A549 (cell line): ENCODE measurements around the gene RNMT. TPM values are rescaled to one million over a fixed set of nuclear protein-coding genes. Genes with fewer than 3 reads are reported as not detected.

Source experiments
- ATAC-seq, 2 experiments: fragments of 200-7000 bp in 1 of 2; fragments of >200 bp in 1 of 2; cut with Nextera tagmentation in 1 of 2; cut with Tn5 transposase in 1 of 2; 3 replicates each; pipeline versions ENCODE4 v1.8.0 to v1.9.1; 2018 to 2020; ENCODE audit warnings: mild to moderate bottlenecking in 1 of 2, moderate library complexity in 1 of 2
- CTCF ChIA-PET: fragments of 300-600 bp; sonication (Branson Sonifier 250); formaldehyde crosslinking; extraction: SDS; loops from one replicate; lab custom pipeline; 2021; ENCODE audit warnings: antibody characterized with exemption, inconsistent platforms; lab: Yijun Ruan, JAX
- POLR2A ChIA-PET: fragments of 350-600 bp; formaldehyde crosslinking; extraction: SDS; loops from one replicate; lab custom pipeline; 2021; ENCODE audit warnings: antibody characterized with exemption, inconsistent platforms; lab: Yijun Ruan, JAX
- DNase-seq, 2 experiments: peaks; one replicate each; pipeline versions ENCODE4 v3.0.0 to v3.0.0-alpha.2; 2011 to 2016; ENCODE audit warnings: low read depth in 1 of 2, low spot score in 1 of 2
- FAIRE-seq: peaks from 2 replicates; lab custom pipeline; 2011; peaks lifted over from hg19 to GRCh38; lab: Jason Lieb, UNC
- H3K27ac ChIP-seq, 2 experiments: fragments of >200 bp; sonication (Bioruptor Twin); formaldehyde crosslinking; 3 replicates each; pipeline ENCODE4 v1.5.1; 2016 to 2017
- H3K4me1 ChIP-seq: fragments of >200 bp; sonication (Bioruptor Twin); formaldehyde crosslinking; 3 replicates; pipeline ENCODE4 v1.6.1; 2016
- H3K4me2 ChIP-seq: fragments of >200 bp; sonication (Bioruptor Twin); formaldehyde crosslinking; 3 replicates; pipeline ENCODE4 v1.6.1; 2016
- H3K4me3 ChIP-seq: fragments of >200 bp; sonication (Bioruptor Twin); formaldehyde crosslinking; 3 replicates; pipeline ENCODE4 v1.5.1; 2016
- H3K9me3 ChIP-seq: fragments of >200 bp; sonication (Bioruptor Twin); formaldehyde crosslinking; 3 replicates; pipeline ENCODE4 v1.6.1; 2016
- BHLHE40 ChIP-seq: IDR thresholded peaks from 2 replicates; pipeline ENCODE4 v1.6.1; 2012; ENCODE audit warnings: low read depth, low read length, inconsistent platforms
- CBX8 ChIP-seq: fragments of 200-600 bp; sonication (generic); IDR thresholded peaks from 2 replicates; pipeline ENCODE4 v1.6.1; 2016
- EHF ChIP-seq: fragments of 250-450 bp; sonication (Bioruptor Pico); IDR thresholded peaks from 2 replicates; pipeline ENCODE4 v1.5.0; 2020; ENCODE audit warnings: mild to moderate bottlenecking
- EHMT2 ChIP-seq: fragments of 200-600 bp; sonication (generic); IDR thresholded peaks from 2 replicates; pipeline ENCODE4 v1.6.1; 2016; ENCODE audit warnings: antibody characterized with exemption, low read depth, mild to moderate bottlenecking, moderate library complexity
- EP300 ChIP-seq, 2 experiments: fragments of >200 bp; sonication (Bioruptor Twin); formaldehyde crosslinking; IDR thresholded peaks; 2 replicates in 1 of 2; 3 replicates in 1 of 2; pipeline ENCODE4 v1.6.1; 2016 to 2017
- ESRRA ChIP-seq: fragments of 150-350 bp; IDR thresholded peaks from 2 replicates; pipeline ENCODE4 v1.6.1; 2014; ENCODE audit warnings: mild to moderate bottlenecking, low read length, borderline replicate concordance
- FOSB ChIP-seq: fragments of 250-450 bp; sonication (Bioruptor Pico); IDR thresholded peaks from 2 replicates; pipeline ENCODE4 v1.5.0; 2020; ENCODE audit warnings: mild to moderate bottlenecking, moderate library complexity
- HDAC2 ChIP-seq: fragments of 200-600 bp; sonication (generic); IDR thresholded peaks from 2 replicates; pipeline ENCODE4 v1.6.1; 2016
- KDM1A ChIP-seq: fragments of 200-600 bp; sonication (generic); IDR thresholded peaks from 2 replicates; pipeline ENCODE4 v1.6.1; 2016; ENCODE audit warnings: low read depth, mild to moderate bottlenecking
- NFE2L2 ChIP-seq: fragments of 150-350 bp; conservative IDR thresholded peaks from 2 replicates; pipeline ENCODE4 v1.6.1; 2014; ENCODE audit warnings: low read length
- POLR2AphosphoS2 ChIP-seq: conservative IDR thresholded peaks from 2 replicates; pipeline ENCODE4 v1.6.1; 2012; ENCODE audit warnings: low read length, improper control_type of control experiment, inconsistent platforms
- RAD21 ChIP-seq, 2 experiments: fragments of >200 bp in 1 of 2; sonication (Bioruptor Twin) in 1 of 2; formaldehyde crosslinking in 1 of 2; IDR thresholded peaks in 1 of 2; conservative IDR thresholded peaks in 1 of 2; 2 replicates in 1 of 2; 3 replicates in 1 of 2; pipeline ENCODE4 v1.6.1; 2012 to 2018; ENCODE audit warnings: inconsistent platforms in 1 of 2
- RCOR1 ChIP-seq: fragments of 150-350 bp; IDR thresholded peaks from 2 replicates; pipeline ENCODE4 v1.6.1; 2014; ENCODE audit warnings: antibody characterized with exemption, low read length, low read depth
- SMC3 ChIP-seq: fragments of >200 bp; sonication (Bioruptor Twin); formaldehyde crosslinking; IDR thresholded peaks from 3 replicates; pipeline ENCODE4 v1.6.1; 2018; ENCODE audit warnings: inconsistent platforms
- TP53 ChIP-seq: fragments of 250-450 bp; sonication (Bioruptor Pico); IDR thresholded peaks from 2 replicates; pipeline ENCODE4 v1.5.0; 2021; ENCODE audit warnings: mild to moderate bottlenecking, moderate library complexity
- ZC3H11A ChIP-seq: fragments of 450-650 bp; IDR thresholded peaks from 2 replicates; pipeline ENCODE4 v1.6.1; 2014; ENCODE audit warnings: antibody characterized with exemption, mild to moderate bottlenecking
- WGBS: methylation state at CpG from one replicate; pipeline ENCODE4 v1.1.6; 2017; ENCODE audit errors: missing lambda C conversion rate; 5-methylcytosine and 5-hydroxymethylcytosine counted together
- polyA plus RNA-seq, 4 experiments: library from polyadenylated mRNA; depleted of rRNA in 3 of 4; stranded (reverse); fragments of >200 nt; fragmentation: RNase III in 1 of 4; extraction: RNeasy Plus Mini Kit Qiagen cat#74134 plus additional on column Dnase treatment in 1 of 4; gene quantifications; 2 replicates in 3 of 4; 3 replicates in 1 of 4; pipeline ENCODE4 v1.2.3, GENCODE V29; 2011 to 2017
- TF ChIP-seq, protein P1 (sequence below): fragments of >200 bp; sonication (Bioruptor Twin); formaldehyde crosslinking; IDR thresholded peaks from 3 replicates; pipeline ENCODE4 v1.5.1; 2016
- TF ChIP-seq, protein P2 (sequence below): IDR thresholded peaks from 2 replicates; pipeline ENCODE4 v1.6.1; 2012; ENCODE audit warnings: low read depth, borderline replicate concordance
- TF ChIP-seq, protein P3 (sequence below): IDR thresholded peaks from 2 replicates; pipeline ENCODE4 v1.6.1; 2012

RNMT gene
- polyA plus RNA-seq, 2 of the 4 experiments (the other 2 are of a cell fraction), result 16.7 to 25.5 TPM

DNA sequence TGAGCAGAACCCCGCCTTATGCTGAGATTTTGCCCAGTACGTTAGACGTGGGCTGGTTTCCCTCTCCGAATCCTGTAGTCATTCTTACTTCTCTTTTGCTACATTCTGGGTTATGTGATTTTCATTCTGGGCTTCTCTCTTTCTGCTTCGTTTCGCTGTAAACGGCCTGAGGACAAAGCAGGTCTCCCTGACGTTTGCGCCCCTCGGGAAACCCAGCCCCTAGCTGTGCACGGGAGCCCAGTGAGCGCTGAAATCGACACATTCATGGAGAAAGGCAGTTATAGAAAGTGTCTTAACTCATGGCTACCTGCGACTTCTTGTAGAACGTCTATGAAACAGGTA, 74.8 kb downstream of the RNMT start:
- no peak for FAIRE-seq
- 7% methylated on average over 15 of the region's 15 CpGs for WGBS
- CTCF ChIA-PET, result interaction anchor here (0.6 to 3.5 kb wide), 7 partner anchors 11 to 243 kb away, joined by 3 to 20 read pairs (median 4); no protein-coding TSS in a partner anchor
- TF ChIP-seq, protein P1, sequence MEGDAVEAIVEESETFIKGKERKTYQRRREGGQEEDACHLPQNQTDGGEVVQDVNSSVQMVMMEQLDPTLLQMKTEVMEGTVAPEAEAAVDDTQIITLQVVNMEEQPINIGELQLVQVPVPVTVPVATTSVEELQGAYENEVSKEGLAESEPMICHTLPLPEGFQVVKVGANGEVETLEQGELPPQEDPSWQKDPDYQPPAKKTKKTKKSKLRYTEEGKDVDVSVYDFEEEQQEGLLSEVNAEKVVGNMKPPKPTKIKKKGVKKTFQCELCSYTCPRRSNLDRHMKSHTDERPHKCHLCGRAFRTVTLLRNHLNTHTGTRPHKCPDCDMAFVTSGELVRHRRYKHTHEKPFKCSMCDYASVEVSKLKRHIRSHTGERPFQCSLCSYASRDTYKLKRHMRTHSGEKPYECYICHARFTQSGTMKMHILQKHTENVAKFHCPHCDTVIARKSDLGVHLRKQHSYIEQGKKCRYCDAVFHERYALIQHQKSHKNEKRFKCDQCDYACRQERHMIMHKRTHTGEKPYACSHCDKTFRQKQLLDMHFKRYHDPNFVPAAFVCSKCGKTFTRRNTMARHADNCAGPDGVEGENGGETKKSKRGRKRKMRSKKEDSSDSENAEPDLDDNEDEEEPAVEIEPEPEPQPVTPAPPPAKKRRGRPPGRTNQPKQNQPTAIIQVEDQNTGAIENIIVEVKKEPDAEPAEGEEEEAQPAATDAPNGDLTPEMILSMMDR, result 0 out of 3 replicates have a peak, but pooled peaks have one; percentile 7
- TF ChIP-seq, protein P2, sequence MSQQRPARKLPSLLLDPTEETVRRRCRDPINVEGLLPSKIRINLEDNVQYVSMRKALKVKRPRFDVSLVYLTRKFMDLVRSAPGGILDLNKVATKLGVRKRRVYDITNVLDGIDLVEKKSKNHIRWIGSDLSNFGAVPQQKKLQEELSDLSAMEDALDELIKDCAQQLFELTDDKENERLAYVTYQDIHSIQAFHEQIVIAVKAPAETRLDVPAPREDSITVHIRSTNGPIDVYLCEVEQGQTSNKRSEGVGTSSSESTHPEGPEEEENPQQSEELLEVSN, result no peak
- TF ChIP-seq, all 56 proteins: peak for 1
- Histone ChIP-seq H3K27ac (no peak overlapping the region), H3K4me3 (peak overlapping the region; percentile 39), H3K4me1 (peaks cover 6% of the 10 kb centered on the region; the same call in 1 of the 3 replicates), H3K9me3 (no peaks in the 10 kb centered on the region), H3K4me2 (peak overlapping the region; percentile 80)
- no peak for DNase-seq
- POLR2A ChIA-PET, result no interaction called here
- peak; percentile 37 to 66; a peak in 4 of 6 replicates for ATAC-seq

DNA sequence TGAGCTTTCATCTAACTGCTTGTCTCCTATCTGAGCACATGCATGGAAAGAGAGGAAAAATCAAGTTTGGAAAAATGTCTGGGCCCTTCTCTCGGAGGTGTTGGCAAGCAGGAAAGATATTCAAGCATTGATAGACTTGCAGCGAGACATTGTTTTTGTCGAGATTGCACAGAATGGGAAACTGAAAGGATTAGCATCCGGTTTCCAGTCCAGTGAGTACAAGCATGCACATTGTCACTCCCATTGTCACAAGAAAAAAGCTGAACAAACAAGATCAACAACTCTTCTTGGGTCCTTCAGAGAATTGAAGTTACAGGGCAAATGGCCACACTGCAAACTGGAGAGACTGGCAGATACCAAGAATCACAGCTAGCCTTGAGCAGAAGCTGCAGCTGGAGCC, 77.8 kb downstream of the RNMT start:
- TF ChIP-seq ESRRA, result no peak
- TF ChIP-seq SMC3, result no peak
- no peak for TF ChIP-seq RAD21 (conservative IDR thresholded peaks at IDR 0.05 in 1 of 2, IDR thresholded peaks at IDR 0.05 in 1 of 2)
- TF ChIP-seq NFE2L2, result no peak
- no peak for TF ChIP-seq TP53
- Histone ChIP-seq H3K27ac (no peak overlapping the region), H3K4me2 (no peak overlapping the region), H3K4me1 (no peaks in the 10 kb centered on the region), H3K4me3 (no peak overlapping the region), H3K9me3 (no peaks in the 10 kb centered on the region)
- CTCF ChIA-PET, result interaction anchor here (2.0 kb wide), 1 partner anchor 9 kb away, joined by 10 read pairs; no protein-coding TSS in a partner anchor
- FAIRE-seq, result no peak
- no peak for ATAC-seq
- DNase-seq, result no peak
- WGBS, result 52% methylated on average over 4 of the region's 4 CpGs
- POLR2A ChIA-PET, result no interaction called here

DNA sequence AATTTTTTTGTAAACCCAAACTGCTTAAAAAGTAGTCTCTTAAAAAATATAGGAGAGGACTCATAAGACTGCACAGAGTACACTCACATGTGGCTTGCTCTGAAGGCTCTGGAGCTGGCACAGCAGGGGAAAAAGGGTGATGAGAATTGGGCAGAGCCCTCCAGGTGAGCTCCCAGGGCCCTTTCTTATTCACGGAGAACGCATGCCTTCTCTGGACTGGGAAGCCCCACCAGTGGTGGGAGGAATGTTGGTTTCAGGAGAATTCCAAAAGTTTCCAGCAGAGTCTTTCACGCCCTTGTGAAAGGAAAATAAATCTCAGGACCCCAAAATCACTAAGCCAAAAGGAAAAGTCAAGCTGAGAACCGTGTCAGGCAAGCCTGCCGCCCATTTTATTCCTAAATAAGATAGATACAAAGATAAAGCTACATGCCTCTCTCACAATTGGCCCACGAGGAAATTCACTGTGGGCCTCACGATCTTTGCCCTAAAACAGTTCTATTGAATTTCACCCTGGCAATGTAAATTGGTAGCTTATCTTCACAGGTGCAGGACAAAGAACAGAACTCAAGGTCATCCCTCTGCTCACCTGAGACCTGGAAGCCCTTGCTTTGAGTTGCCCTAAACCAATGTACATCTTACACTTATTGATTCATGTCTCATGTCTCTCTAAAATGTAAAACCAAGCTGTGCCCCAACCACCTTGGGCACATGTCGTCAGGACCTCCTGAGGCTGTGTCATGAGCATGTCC, 82.0 kb downstream of the RNMT start:
- no peak for TF ChIP-seq EP300 (IDR thresholded peaks at IDR 0.05)
- no peak for TF ChIP-seq ESRRA
- POLR2A ChIA-PET, result no interaction called here
- 54% methylated on average over 8 of the region's 8 CpGs for WGBS
- ATAC-seq (no peak), FAIRE-seq (no peak), DNase-seq (no peak)
- Histone ChIP-seq H3K4me1 (no peaks in the 10 kb centered on the region), H3K27ac (no peak overlapping the region), H3K4me3 (no peak overlapping the region), H3K4me2 (no peak overlapping the region), H3K9me3 (no peaks in the 10 kb centered on the region)
- CTCF ChIA-PET, result no interaction called here

DNA sequence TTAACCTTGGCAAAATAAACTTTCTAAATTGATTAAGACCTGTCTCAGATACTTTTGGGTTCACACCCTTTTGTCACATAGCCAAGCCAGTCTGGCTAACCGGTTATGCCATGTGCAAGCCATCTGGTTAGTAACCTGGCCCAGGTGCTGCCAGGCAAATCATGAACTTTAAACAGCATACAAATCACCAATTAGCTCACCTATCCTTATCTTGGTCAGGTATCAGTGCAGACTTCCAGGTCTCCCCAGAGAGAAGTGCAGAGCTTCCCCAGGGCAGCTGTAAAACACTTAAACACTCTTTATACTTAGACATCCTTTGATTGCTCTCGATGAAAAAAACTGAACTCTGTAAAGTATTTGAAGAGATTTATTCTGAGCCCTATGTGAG, 82.6 kb downstream of the RNMT start:
- no peak for DNase-seq
- Histone ChIP-seq H3K27ac (no peak overlapping the region), H3K4me2 (no peak overlapping the region), H3K9me3 (no peaks in the 10 kb centered on the region), H3K4me3 (no peak overlapping the region), H3K4me1 (no peaks in the 10 kb centered on the region)
- ChIA-PET POLR2A (no interaction called here), CTCF (no interaction called here)
- WGBS, result 3% methylated on average over 2 of the region's 2 CpGs
- ATAC-seq, result no peak
- no peak for FAIRE-seq
- TF ChIP-seq BHLHE40, result no peak
- TF ChIP-seq HDAC2, result no peak
- TF ChIP-seq ESRRA, result no peak
- TF ChIP-seq KDM1A, result no peak
- TF ChIP-seq ZC3H11A, result no peak
- TF ChIP-seq, protein P3, sequence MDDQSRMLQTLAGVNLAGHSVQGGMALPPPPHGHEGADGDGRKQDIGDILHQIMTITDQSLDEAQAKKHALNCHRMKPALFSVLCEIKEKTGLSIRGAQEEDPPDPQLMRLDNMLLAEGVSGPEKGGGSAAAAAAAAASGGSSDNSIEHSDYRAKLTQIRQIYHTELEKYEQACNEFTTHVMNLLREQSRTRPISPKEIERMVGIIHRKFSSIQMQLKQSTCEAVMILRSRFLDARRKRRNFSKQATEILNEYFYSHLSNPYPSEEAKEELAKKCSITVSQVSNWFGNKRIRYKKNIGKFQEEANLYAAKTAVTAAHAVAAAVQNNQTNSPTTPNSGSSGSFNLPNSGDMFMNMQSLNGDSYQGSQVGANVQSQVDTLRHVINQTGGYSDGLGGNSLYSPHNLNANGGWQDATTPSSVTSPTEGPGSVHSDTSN, result no peak
- TF ChIP-seq CBX8, result no peak
- no peak for TF ChIP-seq FOSB
- TF ChIP-seq SMC3, result no peak
- TF ChIP-seq EHMT2, result no peak
- no peak for TF ChIP-seq RCOR1
- TF ChIP-seq EHF (CRISPR knock-in tag), result no peak
- TF ChIP-seq POLR2AphosphoS2, result no peak
